OCI-LY1 (cell line): ENCODE measurements around the gene COL19A1.

Experiments used
- H2AFZ ChIP-seq: fragments of 200-600 bp; sonication (generic), shearing (Covaris generic); 2 replicates; pipeline ENCODE4 v1.6.0; 2014; ENCODE audit warnings: antibody characterized with exemption, mild to moderate bottlenecking, low read length
- H3F3A ChIP-seq: fragments of 200-600 bp; sonication (generic), shearing (Covaris generic); 2 replicates; pipeline ENCODE4 v1.6.0; 2014; ENCODE audit warnings: mild to moderate bottlenecking, antibody characterized with exemption, low read length, moderate library complexity; ENCODE audit not compliant: insufficient read depth
- H3K27ac ChIP-seq: fragments of 200-600 bp; sonication (generic); 2 replicates; pipeline ENCODE4 v1.5.1; 2014; ENCODE audit warnings: low read length, mixed run types, mild to moderate bottlenecking, low read depth; ENCODE audit not compliant: poor library complexity, severe bottlenecking
- H3K27me3 ChIP-seq: fragments of 200-600 bp; sonication (generic); 2 replicates; pipeline ENCODE4 v1.6.0; 2014; ENCODE audit warnings: antibody characterized with exemption, mild to moderate bottlenecking, low read length, moderate library complexity; ENCODE audit not compliant: insufficient read depth
- H3K36me3 ChIP-seq: fragments of 200-600 bp; sonication (generic); 2 replicates; pipeline ENCODE4 v1.6.1; 2014; ENCODE audit warnings: mild to moderate bottlenecking, antibody characterized with exemption, low read length, moderate library complexity, mixed read lengths; ENCODE audit not compliant: insufficient read depth
- H3K4me1 ChIP-seq: fragments of 200-600 bp; sonication (generic); 2 replicates; pipeline ENCODE4 v1.5.1; 2014; ENCODE audit warnings: mild to moderate bottlenecking, low read length, moderate library complexity; ENCODE audit not compliant: insufficient read depth, severe bottlenecking
- H3K4me2 ChIP-seq: fragments of 200-600 bp; sonication (generic), shearing (Covaris generic); 2 replicates; pipeline ENCODE4 v1.6.1; 2014; ENCODE audit warnings: low read length
- H3K4me3 ChIP-seq: fragments of 200-600 bp; sonication (generic); 2 replicates; pipeline ENCODE4 v1.5.1; 2014; ENCODE audit warnings: low read length, low read depth, mild to moderate bottlenecking, mixed read lengths; ENCODE audit not compliant: poor library complexity, severe bottlenecking
- H3K79me2 ChIP-seq: fragments of 200-600 bp; shearing (Covaris generic); 2 replicates; pipeline ENCODE4 v1.6.1; 2016; ENCODE audit warnings: mixed run types, low read length, mixed read lengths; ENCODE audit not compliant: insufficient read depth
- H3K9ac ChIP-seq: fragments of 200-600 bp; sonication (generic), shearing (Covaris generic); 2 replicates; pipeline ENCODE4 v1.6.1; 2014; ENCODE audit warnings: mild to moderate bottlenecking, low read length, mixed read lengths
- H3K9me2 ChIP-seq: fragments of 200-600 bp; sonication (generic), shearing (Covaris generic); 2 replicates; pipeline ENCODE4 v1.6.1; 2014; ENCODE audit warnings: low read depth, mild to moderate bottlenecking, low read length, mixed read lengths
- H3K9me3 ChIP-seq: fragments of 200-600 bp; shearing (Covaris generic); 2 replicates; pipeline ENCODE4 v1.6.1; 2014; ENCODE audit warnings: low read length, mixed read lengths
- H4K20me1 ChIP-seq: fragments of 200-600 bp; sonication (generic), shearing (Covaris generic); 2 replicates; pipeline ENCODE4 v1.6.0; 2016; ENCODE audit warnings: mild to moderate bottlenecking, low read length; ENCODE audit not compliant: insufficient read depth
- EZH2 ChIP-seq: fragments of 200-600 bp; sonication (generic), shearing (Covaris generic); IDR thresholded peaks from 2 replicates; pipeline ENCODE4 v1.8.0; 2017; ENCODE audit warnings: borderline replicate concordance, mixed run types, mild to moderate bottlenecking, antibody characterized with exemption, low read length, moderate library complexity, mixed read lengths
- TF ChIP-seq, protein P1 (sequence below): fragments of 200-600 bp; sonication (generic), shearing (Covaris generic); IDR thresholded peaks from 2 replicates; pipeline ENCODE4 v1.5.1; 2017; ENCODE audit warnings: mild to moderate bottlenecking, antibody characterized with exemption, low read length, moderate library complexity, mixed read lengths

Gene COL19A1

GRCh38 chr6:70221715-70222438, 355.5 kb downstream of the COL19A1 start:
- Histone ChIP-seq H3K36me3 (no peaks in the 10 kb centered on the region), H3K27ac (no peak overlapping the region), H3K9me2 (no peaks in the 10 kb centered on the region), H3K9me3 (no peaks in the 10 kb centered on the region), H2AFZ (no peak overlapping the region), H3K9ac (no peak overlapping the region), H3K27me3 (no peaks in the 10 kb centered on the region), H3K4me1 (no peaks in the 10 kb centered on the region), H3K4me2 (no peak overlapping the region), H4K20me1 (no peaks in the 10 kb centered on the region), H3K4me3 (no peak overlapping the region), H3K79me2 (no peaks in the 10 kb centered on the region), H3F3A (no peaks in the 10 kb centered on the region)
- TF ChIP-seq, protein P1, sequence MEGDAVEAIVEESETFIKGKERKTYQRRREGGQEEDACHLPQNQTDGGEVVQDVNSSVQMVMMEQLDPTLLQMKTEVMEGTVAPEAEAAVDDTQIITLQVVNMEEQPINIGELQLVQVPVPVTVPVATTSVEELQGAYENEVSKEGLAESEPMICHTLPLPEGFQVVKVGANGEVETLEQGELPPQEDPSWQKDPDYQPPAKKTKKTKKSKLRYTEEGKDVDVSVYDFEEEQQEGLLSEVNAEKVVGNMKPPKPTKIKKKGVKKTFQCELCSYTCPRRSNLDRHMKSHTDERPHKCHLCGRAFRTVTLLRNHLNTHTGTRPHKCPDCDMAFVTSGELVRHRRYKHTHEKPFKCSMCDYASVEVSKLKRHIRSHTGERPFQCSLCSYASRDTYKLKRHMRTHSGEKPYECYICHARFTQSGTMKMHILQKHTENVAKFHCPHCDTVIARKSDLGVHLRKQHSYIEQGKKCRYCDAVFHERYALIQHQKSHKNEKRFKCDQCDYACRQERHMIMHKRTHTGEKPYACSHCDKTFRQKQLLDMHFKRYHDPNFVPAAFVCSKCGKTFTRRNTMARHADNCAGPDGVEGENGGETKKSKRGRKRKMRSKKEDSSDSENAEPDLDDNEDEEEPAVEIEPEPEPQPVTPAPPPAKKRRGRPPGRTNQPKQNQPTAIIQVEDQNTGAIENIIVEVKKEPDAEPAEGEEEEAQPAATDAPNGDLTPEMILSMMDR, result no peak
- TF ChIP-seq EZH2, result no peak

- no peak overlapping the region for H2AFZ ChIP-seq
- H4K20me1 ChIP-seq, result no peaks in the 10 kb centered on the region
- H3K79me2 ChIP-seq, result no peaks in the 10 kb centered on the region
- H3K9me3 ChIP-seq, result no peaks in the 10 kb centered on the region
- H3K27me3 ChIP-seq, result no peaks in the 10 kb centered on the region
- no peaks in the 10 kb centered on the region for H3F3A ChIP-seq
- H3K27ac ChIP-seq, result no peak overlapping the region
- H3K4me2 ChIP-seq, result no peak overlapping the region
- H3K9ac ChIP-seq, result no peak overlapping the region
- H3K36me3 ChIP-seq, result no peaks in the 10 kb centered on the region
- H3K9me2 ChIP-seq, result no peaks in the 10 kb centered on the region
- TF ChIP-seq, protein P1, result no peak
- TF ChIP-seq EZH2, result no peak
- H3K4me1 ChIP-seq, result no peaks in the 10 kb centered on the region
- no peak overlapping the region for H3K4me3 ChIP-seq
These were observed 356.0 kb downstream of the COL19A1 start for GRCh38 chr6:70222439-70222749.

DNA sequence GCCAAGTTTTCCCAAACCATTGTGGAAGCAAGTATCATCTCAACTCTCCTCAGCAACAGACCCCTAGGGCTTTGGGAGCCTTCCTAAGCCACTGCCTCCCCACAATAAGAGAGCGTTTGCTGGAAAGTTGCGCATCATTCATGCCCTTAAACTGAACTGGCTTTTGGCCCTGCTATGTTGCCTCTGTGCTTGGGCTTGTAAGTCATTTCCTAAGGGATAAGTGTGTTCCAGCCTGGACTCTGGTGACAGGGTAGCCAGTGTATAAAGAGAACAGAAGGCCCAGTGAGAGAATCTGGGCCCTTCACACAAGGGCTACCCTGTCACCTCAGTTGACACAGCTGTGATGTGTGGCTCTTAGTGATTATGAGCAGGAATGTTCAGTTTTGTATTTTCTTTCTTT, 358.7 kb downstream of the COL19A1 start:
- H3K9ac ChIP-seq, result no peak overlapping the region
- no peak overlapping the region for H3K4me3 ChIP-seq
- H3K79me2 ChIP-seq, result no peaks in the 10 kb centered on the region
- H3K27me3 ChIP-seq, result no peaks in the 10 kb centered on the region
- no peak overlapping the region for H3K27ac ChIP-seq
- H3K36me3 ChIP-seq, result no peaks in the 10 kb centered on the region
- H3K4me1 ChIP-seq, result no peaks in the 10 kb centered on the region
- no peak for TF ChIP-seq EZH2
- H3K9me2 ChIP-seq, result no peaks in the 10 kb centered on the region
- no peaks in the 10 kb centered on the region for H4K20me1 ChIP-seq
- no peak overlapping the region for H2AFZ ChIP-seq
- no peak overlapping the region for H3K4me2 ChIP-seq
- H3F3A ChIP-seq, result no peaks in the 10 kb centered on the region
- no peaks in the 10 kb centered on the region for H3K9me3 ChIP-seq

GRCh38 chr6:70231311-70231710, 365.0 kb downstream of the COL19A1 start:
- no peaks in the 10 kb centered on the region for H4K20me1 ChIP-seq
- TF ChIP-seq, protein P1, result no peak
- TF ChIP-seq EZH2, result no peak
- H3K4me1 ChIP-seq, result no peaks in the 10 kb centered on the region
- no peak overlapping the region for H3K27ac ChIP-seq
- H3K9me2 ChIP-seq, result no peaks in the 10 kb centered on the region
- H3F3A ChIP-seq, result no peaks in the 10 kb centered on the region
- no peaks in the 10 kb centered on the region for H3K79me2 ChIP-seq
- H3K4me3 ChIP-seq, result no peak overlapping the region
- H3K36me3 ChIP-seq, result no peaks in the 10 kb centered on the region
- H3K9ac ChIP-seq, result no peak overlapping the region
- H3K4me2 ChIP-seq, result no peak overlapping the region
- no peaks in the 10 kb centered on the region for H3K9me3 ChIP-seq
- H2AFZ ChIP-seq, result no peak overlapping the region
- no peaks in the 10 kb centered on the region for H3K27me3 ChIP-seq
